HG02970 (cell line): ENCODE results near the gene DCHS1.

Experiments
- ATAC-seq: cut with Tn5 transposase; IDR thresholded peaks from one replicate; pipeline ENCODE4 v1.9.1; 2021; ENCODE audit warnings: mild to moderate bottlenecking, moderate library complexity, moderate number of reproducible peaks; ENCODE audit not compliant: unreplicated experiment, low FRiP score

DCHS1 gene

DNA sequence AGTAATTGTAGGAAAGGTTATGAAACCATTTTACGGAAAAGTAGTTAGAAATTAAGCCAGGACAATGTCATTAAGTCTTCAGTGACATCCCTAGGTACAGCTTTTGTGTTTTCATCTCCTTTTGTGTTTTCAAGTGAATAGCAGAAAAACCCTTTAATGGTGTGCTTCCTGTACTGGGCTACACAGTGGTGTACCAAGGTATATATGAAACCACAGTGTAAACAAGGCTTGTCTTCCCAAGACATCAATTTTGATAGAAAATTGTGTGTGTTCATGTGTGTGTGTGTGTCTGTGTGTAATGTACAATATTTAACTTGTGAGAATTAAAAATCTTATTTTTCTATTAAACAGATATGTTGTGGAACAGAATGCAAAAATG lies 18.6 kb upstream of the DCHS1 start:
- no peak for ATAC-seq

GRCh38 chr11:6673523-6674218 lies 18.1 kb upstream of the DCHS1 start:
- ATAC-seq = no peak

DNA sequence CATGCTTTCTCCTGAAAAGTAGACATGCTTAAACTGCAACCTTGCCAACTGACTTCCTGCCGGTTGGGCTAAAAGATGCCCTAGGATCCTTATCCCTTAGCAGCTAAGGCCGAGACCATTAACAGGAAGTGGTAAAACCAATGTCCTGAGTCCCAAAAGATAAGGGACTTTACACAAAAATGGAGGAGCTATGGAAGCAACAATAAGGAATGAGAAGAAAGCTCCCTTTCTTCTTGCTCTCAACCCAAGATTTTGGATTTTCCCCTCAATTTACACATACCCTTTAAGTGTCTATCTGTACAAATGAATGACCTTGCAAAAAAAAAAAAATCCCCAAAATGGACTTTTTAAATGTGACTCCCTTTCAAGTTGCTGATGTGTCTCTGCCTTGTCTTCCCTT lies 16.4 kb upstream of the DCHS1 start:
- no peak for ATAC-seq

GRCh38 chr11:6670202-6670830 lies 14.7 kb upstream of the DCHS1 start:
- ATAC-seq = no peak

GRCh38 chr11:6667733-6668374 lies 12.2 kb upstream of the DCHS1 start:
- ATAC-seq = no peak

GRCh38 chr11:6666302-6667183 lies 10.9 kb upstream of the DCHS1 start:
- no peak for ATAC-seq

DNA sequence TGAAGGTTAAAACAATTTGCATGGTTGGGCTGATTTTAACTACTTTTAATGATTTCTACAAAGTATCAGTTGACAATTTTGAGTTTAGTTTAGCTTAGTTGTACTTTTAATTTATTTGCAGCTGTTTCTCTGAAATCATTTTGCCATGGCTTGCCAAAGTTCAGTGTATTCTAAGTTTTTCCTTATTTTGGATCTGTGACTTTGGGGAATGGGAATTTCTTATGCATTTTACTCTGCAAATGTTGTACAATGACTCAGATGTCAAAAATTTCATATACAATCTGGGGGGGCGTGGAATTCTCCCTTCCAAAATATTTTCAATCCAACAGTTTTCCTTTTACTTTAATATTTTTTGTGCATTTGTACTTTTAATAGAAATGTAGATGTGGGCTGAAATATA lies 8.9 kb upstream of the DCHS1 start:
- ATAC-seq = no peak

DNA sequence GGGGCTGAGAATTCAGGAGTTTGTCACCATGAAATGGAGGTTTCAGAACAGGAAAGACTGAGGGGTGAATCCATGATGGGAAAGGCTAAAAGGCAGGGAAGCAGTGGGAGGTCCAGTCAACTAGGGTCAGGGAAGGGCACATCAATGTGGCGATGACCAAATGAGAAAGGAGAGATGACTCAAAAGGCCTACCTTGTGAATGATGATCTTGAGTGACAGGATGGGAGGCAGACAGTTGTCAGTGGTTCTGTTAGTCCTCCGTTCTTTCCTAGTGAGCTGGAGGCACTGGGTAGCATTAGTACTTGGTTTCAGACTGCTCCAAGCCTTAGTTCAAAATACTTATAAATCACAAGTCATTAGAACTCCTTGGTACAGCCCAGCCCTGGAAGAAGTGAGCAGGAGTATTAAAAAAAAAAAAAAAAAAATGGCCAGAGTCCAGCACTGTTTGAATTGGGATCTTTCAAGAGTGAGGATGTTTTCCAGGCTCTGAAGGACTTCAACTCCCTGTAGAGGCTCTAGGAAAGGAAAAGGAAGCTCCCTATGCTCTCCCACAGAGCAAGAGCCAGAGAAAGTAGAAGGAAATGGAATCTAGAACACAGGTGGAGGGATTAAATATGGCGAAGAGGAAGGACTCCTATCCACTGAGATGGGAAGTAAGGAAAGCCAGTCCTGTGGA lies 8.3 kb upstream of the DCHS1 start:
- no peak for ATAC-seq

DNA sequence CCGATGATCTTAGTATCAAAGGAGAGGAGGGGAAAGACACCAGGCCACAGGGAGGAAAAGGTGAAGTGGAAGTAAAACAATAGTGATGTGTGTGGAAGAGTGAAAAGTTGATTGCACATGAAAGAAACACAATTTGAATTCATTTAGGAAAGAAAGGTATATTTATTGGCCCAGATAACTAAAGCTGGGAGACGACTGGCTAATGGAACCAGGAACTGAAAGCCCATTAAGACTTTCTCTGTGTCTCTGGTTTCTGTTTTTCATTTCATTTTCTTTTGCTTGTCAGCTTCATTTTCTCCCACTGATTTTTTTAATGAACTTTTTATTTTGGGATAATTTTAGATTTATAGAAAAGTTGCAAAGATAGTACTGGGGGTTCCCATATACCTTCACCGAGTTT lies 5.1 kb upstream of the DCHS1 start:
- ATAC-seq = no peak

DNA sequence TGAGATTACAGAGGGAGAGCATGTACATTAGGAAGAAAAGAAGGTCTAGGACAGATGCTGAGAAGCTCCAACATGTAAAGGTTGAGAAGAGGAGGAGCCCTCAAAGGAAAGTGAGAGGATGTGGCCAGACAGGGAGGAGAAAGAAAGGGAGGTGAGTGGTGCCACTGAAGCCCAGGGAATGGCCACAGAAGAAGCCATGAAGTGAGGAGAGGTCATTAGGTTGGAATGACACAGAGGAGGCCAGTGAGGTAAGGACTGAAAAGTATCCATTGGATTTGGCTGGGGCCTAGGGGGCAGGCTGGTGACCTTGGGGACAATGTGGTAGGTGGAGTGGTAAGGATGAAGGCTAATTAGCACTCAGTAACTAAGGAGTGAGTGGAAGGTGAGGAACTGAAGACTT lies 3.0 kb upstream of the DCHS1 start:
- ATAC-seq = no peak

DNA sequence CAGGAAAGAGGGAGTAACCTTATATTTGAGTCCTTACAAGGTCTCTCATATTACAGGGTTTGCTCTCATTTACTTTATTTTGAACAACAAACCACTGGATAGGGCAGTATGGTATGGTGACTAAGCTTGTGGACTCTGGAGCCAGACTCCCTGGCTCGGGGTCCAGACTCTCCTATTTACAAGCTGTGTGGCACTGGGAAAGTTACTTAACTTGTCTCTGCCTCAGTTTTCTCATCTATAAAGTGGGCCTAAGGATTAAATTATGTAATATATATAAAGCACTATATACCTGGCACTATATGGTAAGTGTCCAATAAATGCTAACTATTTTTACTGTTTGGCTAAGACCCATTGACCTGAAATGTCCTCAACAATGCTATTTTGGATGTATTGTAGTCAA lies 1.7 kb upstream of the DCHS1 start:
- no peak for ATAC-seq

GRCh38 chr11:6656936-6657335 lies 1.3 kb upstream of the DCHS1 start:
- no peak for ATAC-seq

DNA sequence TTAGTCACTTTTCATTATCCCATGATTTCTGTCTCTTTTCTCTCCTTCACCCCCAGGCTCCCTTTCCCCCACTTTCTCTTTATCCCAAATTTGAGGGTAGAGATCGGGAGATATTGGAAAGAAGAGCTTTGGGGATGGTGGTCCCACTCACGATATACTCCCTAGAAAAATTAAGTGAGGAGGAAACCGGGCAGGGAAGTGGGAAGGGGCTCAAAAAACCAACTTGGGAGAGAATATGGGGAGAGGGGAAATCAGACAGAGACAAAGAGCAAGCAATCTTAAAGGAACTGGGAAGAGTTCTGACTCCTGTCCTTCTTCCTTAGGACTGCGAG lies 941 bp upstream of the DCHS1 start:
- no peak for ATAC-seq

- no peak for ATAC-seq
These were observed 404 bp downstream of the DCHS1 start for GRCh38 chr11:6655020-6655789.

DNA sequence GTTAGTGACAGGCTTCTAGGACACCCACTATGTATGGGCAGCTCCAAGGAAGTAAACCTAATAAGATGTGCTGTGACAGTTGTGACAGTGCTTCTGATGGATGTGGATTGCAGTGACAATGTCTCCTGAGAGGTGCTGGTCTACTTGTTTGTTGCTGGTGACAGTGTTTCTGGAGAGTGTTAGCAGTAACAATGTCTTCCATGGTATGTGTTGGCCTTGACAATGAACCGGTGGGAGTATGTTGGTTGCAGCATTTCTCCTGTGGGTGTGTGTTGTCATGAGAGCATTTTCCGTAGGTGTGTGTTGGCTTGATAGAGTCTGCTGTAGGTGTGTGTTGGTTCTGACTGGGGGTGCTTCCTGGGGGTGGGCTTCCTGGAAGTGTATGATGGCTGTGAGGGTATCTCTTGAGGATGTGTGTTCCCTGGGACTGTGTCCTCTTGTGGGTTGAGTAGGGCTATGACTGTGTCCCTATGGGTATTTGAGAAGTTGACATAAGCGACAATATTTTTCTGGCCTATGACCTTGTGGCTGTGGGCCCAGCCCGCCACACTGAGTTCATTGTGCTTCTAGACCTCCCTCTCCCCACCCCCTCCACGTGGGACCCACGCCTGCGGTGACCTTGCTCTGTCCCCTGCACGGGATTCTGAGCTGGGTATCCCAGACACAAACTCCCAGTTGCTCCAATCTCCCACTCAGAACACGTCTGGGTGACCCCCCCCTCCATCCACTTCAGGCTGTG lies 1.2 kb downstream of the DCHS1 start:
- no peak for ATAC-seq

DNA sequence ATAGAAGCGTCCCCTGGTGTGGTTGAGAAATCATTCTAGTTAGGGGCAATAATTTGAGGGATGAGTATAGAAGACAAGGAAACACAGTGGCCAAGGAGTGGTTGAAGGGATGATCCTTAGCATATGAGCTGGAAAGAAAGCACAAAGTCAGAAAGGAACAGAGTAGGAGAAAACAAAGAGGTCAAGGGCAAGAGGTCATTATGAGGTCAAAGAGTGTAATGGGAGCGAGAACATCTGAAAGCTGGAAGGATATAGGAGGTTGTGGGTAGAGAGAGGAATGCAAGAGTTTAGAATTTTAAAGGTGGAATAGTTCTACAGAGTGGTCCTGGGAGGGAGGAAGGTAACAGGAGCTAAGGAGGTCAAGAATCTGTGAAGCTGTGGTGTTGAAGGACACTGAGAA lies 2.0 kb downstream of the DCHS1 start:
- no peak for ATAC-seq

GRCh38 chr11:6653097-6653496 lies 2.5 kb downstream of the DCHS1 start:
- ATAC-seq = no peak

DNA sequence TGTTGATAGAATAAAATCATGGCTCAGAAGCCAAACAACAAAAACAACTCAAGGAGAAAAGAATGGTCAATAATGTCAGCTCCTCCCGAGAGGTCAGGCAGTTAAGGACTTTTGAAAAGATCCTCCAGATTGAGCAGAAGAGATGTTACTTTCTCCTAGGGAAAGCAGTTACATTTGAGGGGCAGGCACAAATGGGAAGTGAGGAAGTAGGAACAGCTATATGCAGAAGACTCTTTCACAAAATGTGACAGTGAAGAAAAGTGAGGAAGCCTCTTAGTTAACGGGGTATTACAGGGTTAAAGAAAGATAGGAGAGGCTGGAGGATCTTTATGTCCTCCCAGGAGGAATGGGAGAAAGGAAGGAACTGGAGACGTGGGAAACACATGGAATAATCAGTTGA lies 3.4 kb downstream of the DCHS1 start:
- ATAC-seq = no peak

- no peak for ATAC-seq
These were observed 4.6 kb downstream of the DCHS1 start for GRCh38 chr11:6650980-6651379.
